ENCODE results near the gene KIF2A.

KIF2A gene

GRCh38 chr5:62296998-62297397, 9.0 kb upstream of the KIF2A start:
- H3K9ac ChIP-seq (ENCODE audit: low read depth, low read length) = no peak overlapping the region
- no peaks in the 10 kb centered on the region for H3K9me3 ChIP-seq (replicated peaks; ENCODE audit: low read length)
- H3K4me3 ChIP-seq (ENCODE audit: low read length) = no peak overlapping the region
- H3K4me1 ChIP-seq (ENCODE audit: control insufficient read depth, insufficient read depth, low read length) = no peaks in the 10 kb centered on the region
- H3K27me3 ChIP-seq (ENCODE audit: control insufficient read depth, insufficient read depth, low read length) = no peaks in the 10 kb centered on the region
- H3K4me2 ChIP-seq (ENCODE audit: low read length) = no peak overlapping the region
- no peaks in the 10 kb centered on the region for H3K36me3 ChIP-seq (ENCODE audit: insufficient read depth, low read length)

DNA sequence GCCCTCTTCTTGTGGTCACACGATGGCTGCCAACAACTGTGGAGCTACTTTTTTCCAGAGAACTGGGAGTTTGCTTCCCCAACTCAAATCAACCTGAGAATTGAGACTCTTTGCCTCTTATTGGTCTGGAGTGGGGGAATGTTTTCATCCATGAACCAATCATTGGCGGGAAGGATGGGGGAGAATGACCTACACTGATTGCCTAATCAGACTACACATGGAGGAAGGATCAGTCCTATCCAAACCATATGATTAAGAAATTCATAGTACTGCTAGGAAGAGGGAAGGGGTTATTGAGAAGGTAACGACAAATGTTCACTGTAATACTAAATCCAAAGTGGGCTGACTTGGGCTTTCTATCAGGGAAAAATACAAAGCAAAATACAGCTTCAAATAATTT, 7.9 kb upstream of the KIF2A start:
- no peaks in the 10 kb centered on the region for H3K27me3 ChIP-seq (ENCODE audit: control insufficient read depth, insufficient read depth, low read length)
- no peak overlapping the region for H3K4me3 ChIP-seq (ENCODE audit: low read length)
- H3K4me1 ChIP-seq (ENCODE audit: control insufficient read depth, insufficient read depth, low read length) = no peaks in the 10 kb centered on the region

GRCh38 chr5:62299101-62299500, 6.9 kb upstream of the KIF2A start:
- H3K4me2 ChIP-seq (ENCODE audit: low read length) = no peak overlapping the region
- no peak overlapping the region for H3K4me3 ChIP-seq (ENCODE audit: low read length)
- H3K4me1 ChIP-seq (ENCODE audit: control insufficient read depth, insufficient read depth, low read length) = no peaks in the 10 kb centered on the region
- no peaks in the 10 kb centered on the region for H3K36me3 ChIP-seq (ENCODE audit: insufficient read depth, low read length)
- H3K9ac ChIP-seq (ENCODE audit: low read depth, low read length) = no peak overlapping the region
- H3K9me3 ChIP-seq (replicated peaks; ENCODE audit: low read length) = no peaks in the 10 kb centered on the region
- no peaks in the 10 kb centered on the region for H3K27me3 ChIP-seq (ENCODE audit: control insufficient read depth, insufficient read depth, low read length)

More for the DNA sequence above, 7.9 kb upstream of the KIF2A start:
- Histone ChIP-seq H3K9me3 (replicated peaks; ENCODE audit: low read length) (no peaks in the 10 kb centered on the region), H3K36me3 (ENCODE audit: insufficient read depth, low read length) (no peaks in the 10 kb centered on the region), H3K9ac (ENCODE audit: low read depth, low read length) (no peak overlapping the region), H3K4me2 (ENCODE audit: low read length) (no peak overlapping the region)

GRCh38 chr5:62299600-62299999, 6.4 kb upstream of the KIF2A start:
- Histone ChIP-seq H3K4me1 (ENCODE audit: control insufficient read depth, insufficient read depth, low read length) (no peaks in the 10 kb centered on the region), H3K9ac (ENCODE audit: low read depth, low read length) (no peak overlapping the region), H3K4me3 (ENCODE audit: low read length) (no peak overlapping the region), H3K9me3 (replicated peaks; ENCODE audit: low read length) (no peaks in the 10 kb centered on the region), H3K4me2 (ENCODE audit: low read length) (no peak overlapping the region), H3K36me3 (ENCODE audit: insufficient read depth, low read length) (no peaks in the 10 kb centered on the region), H3K27me3 (ENCODE audit: control insufficient read depth, insufficient read depth, low read length) (no peaks in the 10 kb centered on the region)

- Histone ChIP-seq H3K36me3 (ENCODE audit: insufficient read depth, low read length) (no peaks in the 10 kb centered on the region), H3K27me3 (ENCODE audit: control insufficient read depth, insufficient read depth, low read length) (no peaks in the 10 kb centered on the region), H3K4me3 (ENCODE audit: low read length) (peak overlapping the region; percentile 98), H3K4me2 (ENCODE audit: low read length) (peak overlapping the region; percentile 86), H3K4me1 (ENCODE audit: control insufficient read depth, insufficient read depth, low read length) (peaks cover 16% of the 10 kb centered on the region), H3K9me3 (replicated peaks; ENCODE audit: low read length) (no peaks in the 10 kb centered on the region), H3K9ac (ENCODE audit: low read depth, low read length) (peak overlapping the region; percentile 90)
These were observed 670 bp upstream of the KIF2A start for GRCh38 chr5:62305358-62305714.

GRCh38 chr5:62306323-62306895, 403 bp downstream of the KIF2A start:
- peaks cover 25% of the 10 kb centered on the region for H3K4me1 ChIP-seq (ENCODE audit: control insufficient read depth, insufficient read depth, low read length)
- peak overlapping the region; percentile 95 for H3K4me2 ChIP-seq (ENCODE audit: low read length)
- H3K4me3 ChIP-seq (ENCODE audit: low read length) = peak overlapping the region; percentile 98
- H3K27me3 ChIP-seq (ENCODE audit: control insufficient read depth, insufficient read depth, low read length) = no peaks in the 10 kb centered on the region
- peak overlapping the region; percentile 90 for H3K9ac ChIP-seq (ENCODE audit: low read depth, low read length)
- H3K36me3 ChIP-seq (ENCODE audit: insufficient read depth, low read length) = no peaks in the 10 kb centered on the region
- no peaks in the 10 kb centered on the region for H3K9me3 ChIP-seq (replicated peaks; ENCODE audit: low read length)

DNA sequence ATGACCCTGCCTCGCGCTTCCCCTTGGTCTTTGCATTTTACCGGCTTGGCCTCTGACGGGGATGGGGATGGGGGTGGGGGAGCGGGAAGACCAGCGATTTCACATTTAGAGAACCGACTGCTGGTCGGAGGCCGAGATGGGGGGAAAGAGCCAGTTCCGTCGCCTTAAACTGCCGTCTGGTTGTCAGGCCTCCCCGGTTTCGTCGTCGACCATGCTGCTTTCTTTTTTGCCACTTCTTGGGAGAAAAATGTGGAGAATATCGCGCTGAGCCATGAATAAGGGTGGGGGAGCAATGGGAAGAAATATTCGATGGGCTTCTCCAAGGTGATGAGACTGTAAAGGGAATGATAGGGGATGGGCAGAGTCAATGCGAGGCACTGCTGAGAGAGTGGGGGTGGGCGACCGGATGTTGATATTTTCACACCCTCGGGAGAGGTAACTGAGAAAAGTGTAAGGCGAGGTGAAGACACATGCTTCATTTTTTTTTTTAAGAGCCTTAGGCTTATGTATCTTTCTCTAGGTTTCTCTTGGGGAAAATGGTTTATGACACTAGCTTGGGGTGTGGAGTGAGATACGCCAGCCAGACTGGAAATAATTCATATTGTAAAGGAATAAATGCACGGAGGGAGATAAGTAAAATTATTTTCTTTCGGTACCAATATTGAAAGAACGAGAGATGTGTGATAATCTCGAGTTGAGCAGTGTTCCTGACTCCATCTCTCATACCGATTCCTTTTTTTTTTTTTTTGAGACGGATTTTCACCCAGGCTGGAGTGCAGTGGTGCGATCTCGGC, 1.1 kb downstream of the KIF2A start:
- Histone ChIP-seq H3K27me3 (ENCODE audit: control insufficient read depth, insufficient read depth, low read length) (no peaks in the 10 kb centered on the region), H3K4me3 (ENCODE audit: low read length) (peak overlapping the region; percentile 98), H3K4me2 (ENCODE audit: low read length) (peak overlapping the region; percentile 95), H3K36me3 (ENCODE audit: insufficient read depth, low read length) (no peaks in the 10 kb centered on the region), H3K9ac (ENCODE audit: low read depth, low read length) (peak overlapping the region; percentile 90), H3K4me1 (ENCODE audit: control insufficient read depth, insufficient read depth, low read length) (peaks cover 31% of the 10 kb centered on the region), H3K9me3 (replicated peaks; ENCODE audit: low read length) (no peaks in the 10 kb centered on the region)

GRCh38 chr5:62308439-62308838, 2.4 kb downstream of the KIF2A start:
- Histone ChIP-seq H3K9me3 (replicated peaks; ENCODE audit: low read length) (no peaks in the 10 kb centered on the region), H3K4me3 (ENCODE audit: low read length) (peak overlapping the region; percentile 98), H3K4me2 (ENCODE audit: low read length) (peak overlapping the region; percentile 95), H3K9ac (ENCODE audit: low read depth, low read length) (no peak overlapping the region), H3K4me1 (ENCODE audit: control insufficient read depth, insufficient read depth, low read length) (peaks cover 36% of the 10 kb centered on the region), H3K27me3 (ENCODE audit: control insufficient read depth, insufficient read depth, low read length) (no peaks in the 10 kb centered on the region), H3K36me3 (ENCODE audit: insufficient read depth, low read length) (no peaks in the 10 kb centered on the region)

DNA sequence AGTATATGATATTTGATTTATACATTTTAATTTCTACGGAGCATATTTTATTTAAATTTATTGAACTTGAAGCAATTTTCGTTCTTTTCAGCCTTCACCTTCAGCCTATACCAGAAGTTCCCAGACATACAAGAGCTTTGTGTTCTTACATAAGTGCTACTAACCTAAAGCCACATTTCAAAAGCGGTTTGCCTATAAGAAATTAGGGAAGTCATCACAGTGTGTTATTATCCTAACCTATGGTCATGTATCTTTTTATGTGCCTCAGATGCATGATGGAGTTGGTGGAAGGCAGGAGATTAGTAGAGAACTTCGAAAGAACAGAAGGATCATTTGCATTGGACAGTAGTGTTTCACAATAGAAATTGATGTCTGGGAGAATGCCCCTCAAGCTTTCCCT, 3.1 kb downstream of the KIF2A start:
- no peaks in the 10 kb centered on the region for H3K9me3 ChIP-seq (replicated peaks; ENCODE audit: low read length)
- H3K36me3 ChIP-seq (ENCODE audit: insufficient read depth, low read length) = no peaks in the 10 kb centered on the region
- no peak overlapping the region for H3K4me3 ChIP-seq (ENCODE audit: low read length)
- H3K9ac ChIP-seq (ENCODE audit: low read depth, low read length) = no peak overlapping the region
- no peak overlapping the region for H3K4me2 ChIP-seq (ENCODE audit: low read length)
- H3K4me1 ChIP-seq (ENCODE audit: control insufficient read depth, insufficient read depth, low read length) = peaks cover 36% of the 10 kb centered on the region
- no peaks in the 10 kb centered on the region for H3K27me3 ChIP-seq (ENCODE audit: control insufficient read depth, insufficient read depth, low read length)

DNA sequence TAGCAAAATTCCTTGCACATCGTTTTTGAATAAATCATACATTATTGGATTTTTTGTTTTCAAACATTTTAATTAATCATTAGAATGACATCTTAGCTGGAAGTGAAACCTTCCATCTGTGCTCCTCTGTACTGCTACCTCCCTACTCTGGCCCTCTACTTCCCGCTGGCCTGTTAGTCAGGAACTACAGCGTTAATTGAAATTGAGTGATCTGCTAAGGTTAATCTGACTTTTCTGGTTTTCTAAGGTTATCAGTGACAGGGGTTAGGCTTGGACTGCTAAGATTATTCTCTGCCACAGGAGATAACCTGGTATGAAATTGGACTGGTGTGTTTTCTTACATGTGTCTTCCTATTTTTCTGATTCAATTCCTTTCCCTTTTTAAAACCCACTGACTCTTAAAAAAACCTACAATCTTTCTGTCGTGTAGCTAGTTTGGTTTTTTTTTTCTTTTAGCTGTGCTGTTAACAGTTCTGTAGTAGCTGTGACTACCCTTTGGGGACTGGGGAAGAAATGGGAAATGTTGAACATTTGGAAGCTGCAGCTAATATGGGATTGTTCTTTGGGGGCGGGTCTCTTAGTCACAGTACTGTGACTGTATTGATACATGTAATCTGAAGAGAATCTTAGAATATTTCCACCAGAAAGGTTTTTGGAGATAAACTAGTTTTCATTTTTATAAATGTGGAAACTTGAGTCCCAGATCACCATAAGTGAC, 4.6 kb downstream of the KIF2A start:
- no peak overlapping the region for H3K4me3 ChIP-seq (ENCODE audit: low read length)
- H3K27me3 ChIP-seq (ENCODE audit: control insufficient read depth, insufficient read depth, low read length) = no peaks in the 10 kb centered on the region
- no peak overlapping the region for H3K9ac ChIP-seq (ENCODE audit: low read depth, low read length)
- H3K4me2 ChIP-seq (ENCODE audit: low read length) = no peak overlapping the region
- H3K4me1 ChIP-seq (ENCODE audit: control insufficient read depth, insufficient read depth, low read length) = peaks cover 30% of the 10 kb centered on the region
- no peaks in the 10 kb centered on the region for H3K9me3 ChIP-seq (replicated peaks; ENCODE audit: low read length)
- no peaks in the 10 kb centered on the region for H3K36me3 ChIP-seq (ENCODE audit: insufficient read depth, low read length)

- Histone ChIP-seq H3K27me3 (ENCODE audit: control insufficient read depth, insufficient read depth, low read length) (no peaks in the 10 kb centered on the region), H3K9me3 (replicated peaks; ENCODE audit: low read length) (no peaks in the 10 kb centered on the region), H3K4me1 (ENCODE audit: control insufficient read depth, insufficient read depth, low read length) (peaks cover 28% of the 10 kb centered on the region), H3K4me2 (ENCODE audit: low read length) (no peak overlapping the region), H3K36me3 (ENCODE audit: insufficient read depth, low read length) (no peaks in the 10 kb centered on the region), H3K9ac (ENCODE audit: low read depth, low read length) (no peak overlapping the region), H3K4me3 (ENCODE audit: low read length) (no peak overlapping the region)
These were observed 6.0 kb downstream of the KIF2A start for GRCh38 chr5:62312036-62312435.

Measured in skeletal muscle satellite cell (primary cell).